CD4-positive, alpha-beta T cell treated with Interleukin-6 for 4 hours (primary cell): ENCODE measurements around the gene ASCL2.
"Not testable (repeated sequence)": the region's sequence is repeated elsewhere in the genome, so short reads cannot be mapped to it uniquely, and the experiment has no call there.

Experiments used
- DNase-seq: peaks from one replicate; pipeline ENCODE4 v3.0.0-alpha.2; 2020; ENCODE audit warnings: mixed read lengths

Gene ASCL2

DNA sequence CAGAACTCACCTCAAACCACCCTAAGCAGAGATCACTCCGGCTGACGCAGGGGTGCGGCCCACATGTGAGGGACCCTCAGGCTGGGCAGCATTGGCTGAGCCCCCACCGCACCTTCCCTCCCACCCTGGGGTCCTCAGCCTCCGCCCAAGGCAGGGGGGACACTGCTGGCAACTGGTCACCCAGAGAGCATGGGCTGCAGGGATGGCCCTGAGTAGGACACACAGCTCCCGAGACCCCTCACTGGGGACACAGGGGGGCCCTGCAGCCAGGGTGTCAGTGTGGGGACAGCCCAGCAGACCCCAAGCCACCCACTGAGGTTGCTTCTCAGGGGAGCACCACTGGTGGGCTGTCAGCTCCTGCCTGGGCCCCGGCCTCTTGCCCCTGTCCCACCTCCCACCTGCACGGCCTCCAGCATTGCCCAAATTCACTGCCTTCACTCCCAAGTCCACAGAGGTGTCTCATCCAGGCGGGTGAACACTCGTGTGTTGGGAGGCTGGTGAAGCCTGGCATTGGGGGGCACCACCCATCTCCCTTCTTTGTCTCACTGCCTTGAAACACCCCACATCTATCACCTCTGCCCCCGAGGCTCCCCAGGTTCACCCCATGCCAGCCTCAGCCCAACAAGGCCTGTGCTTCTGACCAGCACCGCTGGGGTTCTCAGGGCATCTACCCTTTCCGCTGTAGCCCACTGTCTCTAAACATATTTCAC lies 26.7 kb upstream of the ASCL2 start:
- DNase-seq: no peak

DNA sequence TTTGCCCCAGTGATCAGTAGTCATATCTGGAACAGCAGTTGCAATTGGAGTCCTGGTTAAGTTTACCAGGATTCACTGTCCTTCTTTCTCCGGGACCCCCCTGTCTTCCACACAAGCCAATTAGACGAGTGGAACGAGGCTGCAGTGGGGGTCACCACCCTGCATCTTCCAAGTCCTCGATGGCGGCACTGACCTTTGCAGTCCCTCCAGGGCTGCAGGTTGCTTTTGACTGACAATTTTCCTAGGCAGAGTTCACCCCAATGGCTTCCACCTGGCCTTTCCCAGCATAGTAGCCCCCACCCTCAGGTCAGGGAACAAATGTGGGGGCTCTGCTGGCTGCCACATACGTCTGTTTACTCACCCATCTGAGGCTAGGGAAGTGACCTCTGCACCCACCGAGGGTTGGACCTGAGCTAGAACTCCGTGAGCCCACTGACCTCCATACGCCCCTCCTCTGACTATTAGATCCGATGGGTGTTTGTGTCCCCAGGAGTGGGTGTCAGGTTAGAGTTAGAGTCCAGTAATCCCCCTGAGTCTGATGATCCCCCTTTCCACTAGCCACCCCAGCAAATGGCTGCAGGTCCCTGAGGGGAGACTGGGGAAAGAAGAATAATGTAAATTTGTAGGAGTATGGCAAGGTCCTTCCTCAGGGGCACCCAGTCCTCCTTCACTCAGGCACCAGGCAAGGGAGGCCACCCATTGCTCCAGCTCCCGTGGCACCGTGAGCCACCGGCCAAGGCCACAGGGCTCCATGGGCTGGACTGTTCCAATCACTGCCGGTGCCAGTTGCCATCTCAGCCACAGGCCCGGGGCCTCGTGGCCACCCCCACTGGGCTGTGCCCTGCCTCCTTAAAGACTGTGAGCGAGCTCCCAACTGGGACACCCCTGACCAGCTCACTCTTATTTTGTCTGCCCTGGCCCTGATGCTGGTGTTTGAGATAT lies 25.9 kb upstream of the ASCL2 start:
- no peak for DNase-seq

DNA sequence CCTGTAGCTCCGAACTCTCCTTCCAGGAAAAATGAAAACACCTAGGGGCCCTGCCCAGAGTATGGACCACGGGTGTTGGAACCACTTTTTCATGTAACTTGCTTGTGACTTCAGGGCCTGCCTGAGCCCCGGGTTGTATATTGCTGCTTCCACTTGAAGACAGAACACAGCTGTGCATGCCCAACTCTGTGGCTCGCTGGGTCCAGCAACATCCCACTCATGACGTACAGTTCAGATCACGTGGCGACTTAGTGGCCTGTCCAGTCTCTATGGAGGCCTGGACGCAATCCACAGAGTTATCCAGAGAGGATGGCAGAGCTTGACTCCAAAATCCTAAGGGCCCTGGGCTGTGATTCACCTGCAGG lies 24.5 kb upstream of the ASCL2 start:
- no peak for DNase-seq

DNA sequence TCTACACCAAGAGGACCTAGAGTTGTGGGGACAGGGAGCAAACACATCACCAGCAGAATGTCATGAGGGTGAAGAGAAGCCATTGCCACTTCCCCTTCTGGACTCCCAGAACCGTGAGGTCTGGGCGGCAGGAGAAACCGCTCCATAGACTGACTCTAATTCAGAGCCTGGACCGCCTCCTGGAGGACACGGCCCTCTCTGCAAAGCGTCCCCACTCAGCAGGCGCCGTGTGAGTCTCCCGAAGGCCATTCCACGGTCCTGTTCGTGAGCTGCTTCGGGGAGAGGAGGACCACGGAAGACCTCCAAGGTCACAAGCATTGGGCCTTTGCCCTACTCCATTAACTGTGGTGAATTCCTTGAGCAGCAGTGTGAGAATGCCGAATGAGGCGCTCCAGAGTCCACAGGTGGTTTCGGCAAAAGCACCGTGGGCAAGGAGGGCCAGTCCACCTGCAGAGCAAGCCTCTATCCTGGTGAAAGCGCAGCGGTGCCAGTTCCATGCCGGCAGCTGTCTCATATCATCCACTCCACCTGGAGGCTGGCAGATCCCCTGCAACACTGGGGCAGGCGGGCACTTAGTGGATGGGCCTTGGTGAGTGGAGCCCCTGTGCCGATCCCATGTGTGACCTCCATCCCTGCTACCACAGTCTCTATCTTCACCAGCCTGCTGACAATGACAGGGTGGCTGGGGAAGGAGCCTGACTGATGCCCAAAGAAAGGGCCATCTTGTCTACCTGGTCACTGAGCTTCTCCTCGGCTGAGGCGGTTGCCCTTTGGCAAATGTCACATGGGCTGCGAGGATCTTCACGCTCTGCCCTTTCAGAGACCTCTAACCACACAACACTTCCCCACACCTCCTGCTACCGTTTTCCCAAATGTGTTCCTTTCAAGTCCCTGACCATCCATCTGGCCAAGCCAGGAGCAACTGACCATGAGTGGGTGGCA lies 23.9 kb upstream of the ASCL2 start:
- DNase-seq: no peak

DNA sequence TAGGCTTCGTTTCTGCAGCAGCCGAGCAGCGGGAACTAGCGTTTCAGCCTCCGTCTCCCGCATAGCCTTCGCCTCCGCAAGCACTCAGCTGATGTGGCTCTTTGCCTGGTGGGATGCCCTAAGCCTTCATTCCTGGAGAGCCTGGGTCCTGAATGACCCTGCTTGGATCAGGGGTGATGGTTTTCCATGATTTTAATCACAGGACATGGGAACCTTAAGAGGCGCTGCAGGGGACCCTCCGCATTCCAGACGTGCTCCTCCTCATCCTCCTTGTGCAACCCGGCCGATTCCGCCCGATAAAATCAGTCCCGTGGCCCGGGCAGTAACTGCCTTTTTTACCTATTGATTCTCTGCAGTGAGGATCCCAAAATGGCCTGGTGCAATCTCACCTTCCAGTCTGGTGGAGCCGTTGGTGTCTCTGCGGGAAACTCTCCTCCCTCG lies 23.2 kb upstream of the ASCL2 start:
- no peak for DNase-seq

DNA sequence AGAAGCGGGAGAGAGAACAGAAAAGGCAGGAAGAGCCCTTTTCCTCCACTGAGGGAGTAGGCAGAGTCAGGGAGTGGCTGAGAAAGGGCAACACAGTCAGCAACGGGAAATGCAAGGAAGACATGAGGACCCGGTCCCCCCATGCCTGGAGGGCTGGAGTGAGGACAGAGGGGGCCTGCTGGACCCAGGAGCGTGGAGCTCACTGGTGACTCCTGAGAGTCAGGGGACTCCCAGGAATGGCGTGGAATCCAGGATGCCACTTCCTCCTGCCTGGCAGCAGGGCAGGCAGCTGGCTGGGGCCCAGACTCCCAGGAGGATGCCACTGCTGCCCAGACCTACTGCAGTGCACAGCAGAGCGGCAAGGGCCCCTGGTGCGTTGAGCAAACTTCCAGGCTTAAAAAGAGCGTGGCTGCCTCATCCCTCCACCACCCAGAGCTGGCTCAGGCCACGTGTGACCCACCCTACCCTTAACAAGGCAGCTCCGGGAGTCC lies 20.0 kb upstream of the ASCL2 start:
- no peak for DNase-seq

DNA sequence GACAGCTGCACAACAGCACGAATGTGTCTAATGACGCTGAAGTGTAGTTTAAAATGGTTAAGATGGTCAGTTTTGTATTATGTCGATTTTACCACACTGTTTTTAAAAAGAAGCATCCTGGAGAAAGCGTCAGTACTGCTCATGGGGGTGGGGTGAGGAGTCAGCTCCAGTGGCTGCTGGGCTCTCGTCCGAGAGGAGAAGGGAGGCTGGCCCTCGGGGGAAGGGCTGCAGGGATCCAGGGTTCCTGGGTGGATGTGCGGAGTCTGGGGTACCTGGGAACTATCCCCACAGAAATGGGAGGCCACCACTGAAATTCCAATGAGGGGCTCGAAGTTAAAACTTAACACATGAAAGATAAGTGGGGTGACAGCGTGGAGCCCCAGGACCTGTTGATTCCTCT lies 19.5 kb upstream of the ASCL2 start:
- no peak for DNase-seq

DNA sequence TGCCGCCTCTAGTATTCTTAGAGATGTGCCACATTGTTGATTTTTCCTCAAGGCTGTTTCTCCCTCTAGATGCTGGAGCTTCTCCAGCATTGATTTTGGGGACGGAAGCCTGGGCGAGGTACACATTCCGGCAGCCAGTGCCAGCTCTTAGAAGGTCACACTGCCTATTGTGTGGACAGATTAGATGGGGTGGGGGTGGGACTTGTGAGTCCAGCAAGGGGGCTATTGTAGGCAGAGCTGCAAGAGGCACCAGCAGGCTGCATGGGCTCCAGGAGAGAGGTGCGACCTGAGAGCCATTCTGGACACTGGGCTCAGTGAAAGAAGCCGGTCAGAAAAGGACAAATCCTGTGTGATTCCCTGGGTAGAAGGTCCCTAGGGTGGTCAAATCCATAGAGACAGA lies 19.0 kb upstream of the ASCL2 start:
- no peak for DNase-seq

DNA sequence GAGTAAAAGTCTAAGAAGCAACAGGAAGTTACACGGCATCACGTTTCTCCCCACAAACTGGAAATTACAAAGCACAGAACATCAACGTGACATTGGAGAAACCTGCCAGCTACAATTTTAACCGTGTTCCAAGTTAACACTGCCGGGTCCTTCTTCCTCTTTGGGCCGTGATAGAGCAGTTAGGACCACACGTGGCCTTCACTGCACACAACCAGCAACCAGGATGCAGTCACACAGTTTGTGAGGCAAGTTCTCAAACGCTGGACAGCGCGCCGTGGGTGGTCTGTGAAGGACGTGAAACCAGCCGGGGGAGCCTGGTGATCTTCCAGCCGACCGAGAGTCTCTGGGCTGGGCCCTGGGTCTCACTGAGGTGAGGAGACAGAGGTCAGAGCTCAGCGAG lies 16.7 kb upstream of the ASCL2 start:
- no peak for DNase-seq

DNA sequence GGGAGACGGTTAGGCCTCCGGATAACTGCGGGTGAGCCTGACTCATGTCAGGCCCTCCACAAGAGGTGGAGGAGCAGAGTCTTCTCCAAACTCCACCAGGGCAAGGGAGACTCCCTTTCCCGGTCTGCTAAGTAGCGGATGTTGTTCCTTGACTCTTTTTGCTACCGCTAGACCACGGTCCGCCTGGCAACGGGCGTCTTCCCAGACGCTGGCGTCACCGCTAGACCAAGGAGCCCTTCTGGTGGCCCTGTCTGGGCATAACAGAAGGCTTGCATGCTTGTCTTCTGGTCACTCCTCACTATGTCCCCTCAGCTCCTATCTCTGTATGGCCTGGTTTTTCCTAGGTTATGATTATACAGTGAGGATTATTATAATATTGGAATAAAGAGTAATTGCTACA lies 16.0 kb upstream of the ASCL2 start:
- not testable (repeated sequence) for DNase-seq

DNA sequence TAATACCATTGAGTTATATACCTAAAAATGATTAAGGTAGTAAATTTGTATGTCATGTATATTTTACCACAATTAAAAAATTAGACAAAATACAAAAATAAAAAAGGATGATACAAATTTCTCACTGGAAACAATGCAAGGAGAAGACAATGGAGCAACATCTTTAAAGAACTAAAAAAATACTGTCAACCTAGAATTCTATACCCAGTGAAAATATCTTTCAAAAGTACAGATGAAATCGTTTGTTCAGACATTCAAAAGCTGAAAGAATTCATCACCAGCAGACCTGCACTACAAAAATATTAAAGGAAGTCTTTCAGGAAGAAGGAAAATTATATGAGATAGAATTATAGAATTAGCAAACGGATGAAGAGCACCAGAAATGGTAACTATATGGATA lies 9.8 kb upstream of the ASCL2 start:
- DNase-seq: no peak

DNA sequence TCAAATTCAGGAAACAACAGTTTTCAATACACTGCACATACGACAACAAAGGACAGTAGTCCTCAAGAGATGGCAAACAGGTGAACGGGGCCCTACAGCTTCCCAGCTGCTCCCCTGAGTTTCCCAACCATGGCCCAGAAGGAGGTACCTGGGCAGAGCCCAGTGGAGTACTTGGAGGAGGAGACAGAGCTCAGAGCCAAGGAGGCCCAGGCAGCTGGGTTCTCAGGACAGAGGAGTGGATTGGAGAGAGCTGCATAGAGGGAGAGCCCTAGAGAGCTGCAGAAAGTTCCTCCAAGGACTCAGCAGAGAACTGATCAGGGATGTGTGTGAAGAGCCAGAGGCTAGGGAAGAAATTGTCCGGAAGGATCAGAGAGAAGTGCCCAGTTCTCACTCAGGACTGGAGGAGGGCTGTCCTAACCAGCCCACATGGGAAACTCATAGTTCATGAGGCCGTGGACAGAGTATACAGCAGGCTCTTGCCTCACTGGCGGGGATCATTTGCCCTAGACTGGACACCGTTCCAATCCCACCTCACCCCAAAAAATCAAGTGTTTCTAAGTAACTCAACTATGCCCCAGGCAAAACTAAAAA lies 7.6 kb upstream of the ASCL2 start:
- DNase-seq: no peak

DNA sequence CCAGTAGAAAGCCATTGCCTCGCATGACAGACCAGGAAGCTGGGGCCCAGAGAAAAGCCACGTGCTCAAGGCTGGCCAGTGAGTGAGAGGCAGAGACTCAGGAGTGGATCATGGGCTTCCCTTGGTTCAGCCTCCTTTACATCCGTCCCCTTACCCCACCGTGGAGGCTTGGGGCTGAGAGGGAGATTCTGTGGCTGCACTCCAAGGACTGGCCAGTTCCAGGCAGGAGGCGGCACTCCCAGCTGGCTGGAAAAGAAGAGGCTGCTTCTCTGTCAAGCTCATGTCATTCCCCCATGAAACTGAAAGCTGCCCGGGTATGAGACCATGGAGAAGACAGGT lies 6.6 kb upstream of the ASCL2 start:
- no peak for DNase-seq

DNA sequence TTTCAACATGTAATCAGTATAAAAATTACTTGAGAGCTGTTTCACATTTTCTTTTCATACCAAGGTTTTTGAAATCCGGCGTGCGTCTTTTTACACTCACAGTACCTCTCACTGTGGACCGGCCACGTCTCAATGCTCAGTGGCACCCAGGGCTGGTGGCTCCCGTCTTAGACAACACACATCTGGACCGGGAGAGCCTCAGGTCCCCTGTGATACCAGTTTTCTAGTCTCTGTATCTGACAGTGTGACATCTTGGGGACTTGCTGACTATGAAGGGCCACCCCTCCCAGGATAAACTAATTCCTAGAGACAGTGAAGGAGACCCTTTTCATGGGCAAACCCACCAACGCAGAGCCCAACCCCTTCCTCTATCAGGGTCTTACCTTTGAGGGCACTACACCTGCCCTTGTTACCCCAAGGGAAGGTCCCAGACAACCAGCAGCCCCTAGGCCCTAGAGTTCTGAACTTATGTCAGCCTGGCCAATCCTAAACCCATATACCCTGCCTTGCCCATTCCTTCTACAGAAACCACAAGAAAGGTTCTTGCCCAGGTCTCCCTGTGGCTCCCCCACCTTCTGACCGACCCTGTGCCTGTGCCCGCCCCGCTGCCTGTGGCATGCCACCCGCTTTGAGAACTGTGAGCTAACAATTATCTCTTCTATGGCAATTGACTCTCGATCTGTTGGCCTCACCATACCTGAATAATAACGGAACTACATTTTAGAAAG lies 6.1 kb upstream of the ASCL2 start:
- DNase-seq: no peak

DNA sequence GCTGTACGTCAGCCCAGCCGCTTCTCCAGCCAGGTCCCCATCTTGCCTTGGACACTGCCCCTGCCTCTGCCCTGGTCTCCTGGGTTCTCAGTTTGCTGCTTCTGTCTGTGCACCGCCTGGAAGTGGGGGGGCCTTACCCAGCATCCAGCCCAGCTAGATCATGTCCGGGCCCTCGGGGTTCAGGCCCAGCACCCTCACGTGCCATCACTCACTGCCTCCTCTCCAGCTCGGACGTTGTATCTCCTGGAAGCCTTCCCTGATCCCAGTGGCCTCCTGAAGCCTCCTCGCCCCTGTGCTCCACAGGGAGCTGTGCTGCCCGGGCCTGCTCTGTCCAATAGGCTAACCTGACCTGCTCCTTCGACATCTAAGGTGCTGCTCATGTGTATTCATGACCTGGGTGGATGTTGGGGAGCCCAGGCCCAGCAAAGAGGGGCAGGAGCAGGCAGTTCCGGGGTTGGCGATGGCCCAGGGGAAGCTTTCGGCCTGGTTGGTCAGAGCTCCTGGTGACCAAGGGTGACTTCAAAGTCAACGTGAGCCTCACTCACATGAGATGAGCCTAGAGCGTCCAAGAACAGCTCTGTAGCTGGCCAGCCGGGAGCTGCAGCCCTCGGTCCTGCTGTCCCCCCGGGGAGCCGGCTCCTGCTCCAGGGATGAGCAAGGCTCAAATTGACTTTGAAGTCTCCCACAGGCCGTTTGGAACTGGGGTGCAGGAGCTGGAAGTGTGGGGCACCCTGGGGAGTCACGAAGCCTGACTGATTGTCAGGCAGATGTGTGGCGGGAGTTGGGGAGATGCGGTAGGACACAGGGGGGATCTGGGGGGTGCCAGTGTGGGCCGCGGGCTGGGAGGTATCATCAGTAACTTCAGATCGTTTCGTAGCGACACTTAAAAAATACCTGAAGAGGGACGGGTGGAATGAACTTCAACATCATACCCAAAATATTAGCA lies 5.2 kb upstream of the ASCL2 start:
- DNase-seq: no peak

DNA sequence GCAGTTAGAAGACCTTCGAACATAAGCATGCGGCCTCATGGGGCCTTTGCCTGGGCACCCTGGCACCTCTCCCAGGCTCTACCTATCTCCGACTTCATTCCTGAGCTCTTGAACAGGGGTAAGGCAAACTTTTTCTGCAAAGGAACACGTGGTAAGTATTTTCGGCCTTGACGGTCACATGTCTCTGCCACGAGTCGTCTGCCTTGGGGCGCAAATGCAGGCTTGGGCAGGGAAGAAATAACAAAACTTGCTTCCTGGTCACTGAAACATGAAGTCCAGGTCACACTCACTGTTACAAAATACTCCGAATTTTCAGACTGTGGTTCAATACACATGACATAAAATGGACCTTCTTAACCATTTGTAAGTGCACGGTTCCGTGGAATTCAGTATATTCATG lies 3.4 kb upstream of the ASCL2 start:
- DNase-seq: no peak

DNA sequence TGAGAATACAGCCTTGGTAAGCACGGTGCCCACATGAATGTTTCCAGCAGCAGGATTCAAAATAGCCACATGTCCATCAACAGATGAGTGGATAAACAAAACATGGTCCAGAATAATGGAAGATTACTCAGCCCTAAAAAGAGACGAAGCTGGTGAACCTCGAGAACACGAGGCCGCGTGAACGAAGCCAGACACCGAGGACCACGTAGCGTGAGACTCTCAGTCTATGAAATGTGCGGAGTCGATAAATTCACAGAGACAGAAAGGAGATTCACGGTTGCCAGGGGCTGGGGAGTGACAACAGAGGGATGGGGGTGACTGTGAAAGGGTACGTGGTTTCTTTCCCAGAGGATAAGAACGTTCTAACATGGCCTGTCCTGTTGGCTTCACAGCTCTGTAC lies 2.9 kb upstream of the ASCL2 start:
- DNase-seq: no peak

DNA sequence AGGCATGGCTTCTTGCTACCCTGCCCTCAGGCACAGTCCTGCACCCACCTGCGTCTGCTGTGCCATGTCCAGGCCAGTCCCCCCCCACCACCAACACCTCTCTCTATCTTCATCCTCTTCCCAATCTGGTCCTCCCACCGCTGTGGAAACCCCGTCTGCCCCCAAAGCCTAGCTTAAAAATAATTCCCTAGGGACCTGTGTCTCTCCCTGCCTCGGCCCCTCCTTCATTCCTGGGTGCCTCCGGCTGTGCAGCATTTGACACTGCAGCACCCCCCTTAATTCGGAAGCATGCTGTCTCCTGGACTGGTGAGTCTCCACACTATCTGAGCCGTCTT lies 2.5 kb upstream of the ASCL2 start:
- no peak for DNase-seq

DNA sequence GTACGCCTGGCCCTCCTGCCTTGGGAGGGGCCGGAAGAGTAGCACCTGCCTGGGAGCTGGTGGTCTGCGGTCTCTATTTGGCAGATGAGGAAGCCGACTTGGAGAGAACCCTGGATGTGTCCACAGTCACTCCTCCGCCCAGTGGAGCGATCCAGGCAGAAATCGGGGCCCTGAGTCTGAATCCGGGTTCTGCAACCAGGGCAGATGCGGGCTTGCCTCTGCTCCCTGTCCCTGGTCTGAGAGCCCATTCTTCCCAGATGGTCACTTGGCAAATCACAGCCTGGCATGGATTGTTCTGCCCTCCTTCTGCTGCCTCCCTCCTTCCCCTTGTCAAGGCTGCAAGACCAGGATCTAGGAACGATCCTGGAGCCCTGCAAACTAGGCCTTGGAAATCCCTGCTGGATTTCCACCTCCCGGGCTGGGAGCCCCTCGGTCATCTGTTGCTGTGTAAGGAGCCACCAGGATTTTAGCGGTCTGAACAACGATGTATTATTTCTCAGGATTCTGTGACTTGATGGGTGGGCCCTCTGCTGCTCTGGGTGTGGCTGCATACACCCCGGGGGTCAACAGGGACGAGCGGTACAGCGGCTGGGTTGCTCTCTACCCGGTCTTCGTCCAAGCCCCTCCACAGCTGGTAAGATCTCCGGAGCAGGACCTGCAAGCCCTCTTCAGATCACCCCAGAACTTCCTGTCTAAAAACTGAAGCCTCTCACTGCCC lies 2.0 kb upstream of the ASCL2 start:
- DNase-seq: no peak
